Common myeloid progenitor, CD34-positive (primary cell): ENCODE data around the gene UBE4A.

Source experiments
- CTCF ChIA-PET: fragments of 350-600 bp; sonication (Branson Sonifier 250); formaldehyde crosslinking; loops from one replicate; lab custom pipeline; 2021; ENCODE audit warnings: antibody characterized with exemption; lab: Charles Lee
- POLR2A ChIA-PET: fragments of 350-600 bp; sonication (Branson Sonifier 250); formaldehyde crosslinking; loops from one replicate; lab custom pipeline; 2021; ENCODE audit warnings: antibody characterized with exemption; lab: Charles Lee
- DNase-seq, 3 donors: peaks; one replicate each; pipeline versions ENCODE4 v3.0.0 to v3.0.0-alpha.2; 2013
- H3K27ac ChIP-seq, 2 experiments: 1 replicate in 1 of 2; 2 replicates in 1 of 2; pipeline ENCODE4 v1.7.0; 2013; ENCODE audit warnings: inconsistent platforms in 2 of 2, low read length in 2 of 2, mild to moderate bottlenecking in 2 of 2, low read depth in 1 of 2, moderate library complexity in 1 of 2; ENCODE audit not compliant: severe bottlenecking in 2 of 2, insufficient read depth in 1 of 2, poor library complexity in 1 of 2
- H3K27me3 ChIP-seq, 5 experiments: replicated peaks in 2 of 5; 1 replicate in 3 of 5; 2 replicates in 2 of 5; pipeline versions ENCODE4 v1.6.1 to v1.7.0; 2013; ENCODE audit warnings: low read length in 4 of 5, mild to moderate bottlenecking in 2 of 5, moderate library complexity in 2 of 5, inconsistent platforms in 1 of 5; ENCODE audit not compliant: insufficient read depth in 5 of 5, control insufficient read depth in 4 of 5
- H3K36me3 ChIP-seq, 4 experiments: 1 replicate in 2 of 4; 2 replicates in 2 of 4; pipeline versions ENCODE4 v1.6.1 to v1.7.0; 2013; ENCODE audit warnings: low read length in 3 of 4, control low read depth in 1 of 4, mild to moderate bottlenecking in 1 of 4; ENCODE audit not compliant: control insufficient read depth in 4 of 4, insufficient read depth in 4 of 4
- H3K4me1 ChIP-seq, 4 experiments: 1 replicate in 3 of 4; 2 replicates in 1 of 4; pipeline versions ENCODE4 v1.6.1 to v1.7.1; 2013; ENCODE audit warnings: low read length in 3 of 4, mild to moderate bottlenecking in 3 of 4, control low read depth in 1 of 4, inconsistent platforms in 1 of 4, moderate library complexity in 1 of 4; ENCODE audit not compliant: control insufficient read depth in 4 of 4, insufficient read depth in 4 of 4; ENCODE audit errors: control extremely low read depth in 1 of 4
- H3K4me3 ChIP-seq, 7 experiments: 1 replicate in 4 of 7; 2 replicates in 3 of 7; pipeline versions ENCODE4 v1.5.1 to v1.7.0; 2013; ENCODE audit warnings: mild to moderate bottlenecking in 7 of 7, low read length in 6 of 7, moderate library complexity in 6 of 7, inconsistent platforms in 2 of 7, low read depth in 2 of 7, control low read depth in 1 of 7; ENCODE audit not compliant: insufficient read depth in 4 of 7, control insufficient read depth in 1 of 7; ENCODE audit errors: extremely low read depth in 1 of 7
- H3K9me3 ChIP-seq, 5 experiments: 1 replicate in 4 of 5; 2 replicates in 1 of 5; pipeline versions ENCODE4 v1.6.1 to v1.7.1; 2013; ENCODE audit warnings: low read length in 4 of 5, mild to moderate bottlenecking in 2 of 5, inconsistent platforms in 1 of 5, low read depth in 1 of 5, moderate library complexity in 1 of 5; ENCODE audit not compliant: control insufficient read depth in 4 of 5, insufficient read depth in 2 of 5; ENCODE audit errors: control extremely low read depth in 1 of 5
- WGBS: methylation state at CpG from one replicate; pipeline ENCODE4 v1.1.5; 2013; ENCODE audit not compliant: insufficient coverage; 5-methylcytosine and 5-hydroxymethylcytosine counted together

UBE4A gene

GRCh38 chr11:118314988-118315411 is 44.4 kb upstream of the UBE4A start:
- peaks cover 8 to 84% (median 40%) of the 10 kb centered on the region in 4 experiments for H3K4me1 ChIP-seq
- 100% methylated on average over 5 of the region's 7 CpGs for WGBS
- no peak overlapping the region for H3K4me3 ChIP-seq
- DNase-seq, result no peak
- H3K36me3 ChIP-seq, result no peaks in the 10 kb centered on the region
- H3K27ac ChIP-seq, result no peak overlapping the region
- no peaks in the 10 kb centered on the region for H3K27me3 ChIP-seq
- ChIA-PET POLR2A (interaction anchor here (0.6 kb wide), 1 partner anchor 787 kb away, joined by 3 read pairs; no protein-coding TSS in a partner anchor), CTCF (no interaction called here)
- H3K9me3 ChIP-seq, result no peaks in the 10 kb centered on the region

DNA sequence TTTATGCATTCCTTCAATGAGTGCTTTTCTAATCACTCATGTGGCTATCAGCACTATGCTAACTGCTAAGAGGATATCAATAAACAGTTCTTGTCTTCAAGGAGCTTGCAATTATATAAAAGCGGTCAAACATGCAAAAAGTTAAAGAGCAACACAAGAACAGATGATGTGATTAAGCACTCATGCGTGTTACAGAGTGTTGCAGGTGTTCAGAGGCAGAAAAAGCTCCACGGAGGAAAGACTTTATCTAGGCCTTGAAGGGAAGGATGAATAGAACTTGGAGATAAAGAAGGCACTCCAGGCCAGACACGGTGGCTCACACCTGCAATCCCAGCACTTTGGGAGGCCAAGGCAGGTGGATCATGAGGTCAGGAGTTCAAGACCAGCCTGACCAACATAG is 41.3 kb upstream of the UBE4A start:
- Histone ChIP-seq H3K27ac (no peak overlapping the region), H3K9me3 (no peaks in the 10 kb centered on the region), H3K36me3 (no peaks in the 10 kb centered on the region), H3K4me3 (no peak overlapping the region), H3K27me3 (no peaks in the 10 kb centered on the region), H3K4me1 (peaks cover 8 to 81% (median 37%) of the 10 kb centered on the region in 4 experiments)
- CTCF ChIA-PET, result interaction anchor here (0.7 to 1.4 kb wide), 3 partner anchors 9 to 30 kb away, joined by 4 to 7 read pairs (median 5); no protein-coding TSS in a partner anchor
- WGBS, result 98% methylated on average over 4 of the region's 4 CpGs
- no peak for DNase-seq
- POLR2A ChIA-PET, result no interaction called here

DNA sequence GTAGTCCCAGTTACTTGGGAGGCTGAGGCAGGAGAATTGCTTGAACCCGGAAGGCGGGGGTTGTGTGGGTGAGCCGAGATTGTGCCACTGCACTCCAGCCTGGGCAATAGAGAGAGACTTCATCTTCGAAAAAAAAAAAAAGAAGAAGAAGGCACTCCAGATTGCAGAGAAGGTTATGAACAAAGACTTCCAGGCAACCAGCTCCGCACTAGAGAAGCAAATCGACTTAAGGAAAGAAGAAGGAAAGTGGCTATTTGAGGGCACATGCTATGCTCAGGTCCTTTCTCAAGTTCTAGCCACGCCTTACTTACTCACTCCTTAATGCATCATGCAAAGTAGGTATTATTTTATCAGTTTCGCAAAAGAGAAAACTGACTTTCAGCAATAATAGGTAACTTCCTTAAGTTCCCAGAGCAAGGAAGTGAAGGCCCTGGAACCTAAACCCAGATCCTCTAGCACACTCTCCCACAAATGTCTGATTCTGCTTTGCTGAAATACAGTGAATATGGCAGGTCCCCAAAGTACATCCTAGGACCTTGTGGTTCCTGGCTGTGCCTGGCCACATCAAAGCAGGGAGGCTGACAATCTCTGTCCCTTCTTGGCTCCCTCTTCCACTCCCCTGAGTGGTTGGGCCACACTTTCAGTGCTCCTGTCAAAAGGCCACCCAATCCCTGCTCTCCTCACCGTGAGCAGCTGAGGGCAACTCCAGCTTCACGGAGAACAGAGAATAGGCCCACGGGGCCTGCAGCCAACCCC is 40.6 kb upstream of the UBE4A start:
- POLR2A ChIA-PET, result interaction anchor here (0.6 kb wide), 1 partner anchor 28 kb away, joined by 4 read pairs; no protein-coding TSS in a partner anchor
- Histone ChIP-seq H3K27ac (no peak overlapping the region), H3K4me1 (peaks cover 8 to 77% (median 37%) of the 10 kb centered on the region in 4 experiments), H3K36me3 (no peaks in the 10 kb centered on the region), H3K4me3 (peak overlapping the region in 1 of 7 experiments; percentile 9), H3K27me3 (no peaks in the 10 kb centered on the region), H3K9me3 (no peaks in the 10 kb centered on the region)
- 82% methylated on average over 10 of the region's 11 CpGs for WGBS
- no peak for DNase-seq
- CTCF ChIA-PET, result interaction anchor here (0.6 to 1.4 kb wide), 3 partner anchors 10 to 45 kb away, joined by 3 to 7 read pairs (median 4); no protein-coding TSS in a partner anchor

- H3K27me3 ChIP-seq, result no peaks in the 10 kb centered on the region
- H3K4me1 ChIP-seq, result peaks cover 8 to 74% (median 37%) of the 10 kb centered on the region in 4 experiments
- H3K27ac ChIP-seq, result no peak overlapping the region
- H3K9me3 ChIP-seq, result no peaks in the 10 kb centered on the region
- POLR2A ChIA-PET, result interaction anchor here (0.6 kb wide), 1 partner anchor 27 kb away, joined by 4 read pairs; no protein-coding TSS in a partner anchor
- peak; percentile 35 to 66 (median 57) for DNase-seq
- peak overlapping the region in 1 of 7 experiments; percentile 9 for H3K4me3 ChIP-seq
- CTCF ChIA-PET, result no interaction called here
- H3K36me3 ChIP-seq, result no peaks in the 10 kb centered on the region
- WGBS, result 0% methylated on average over 1 of the region's 1 CpG
Observed at GRCh38 chr11:118319337-118319707, 40.1 kb upstream of the UBE4A start.

DNA sequence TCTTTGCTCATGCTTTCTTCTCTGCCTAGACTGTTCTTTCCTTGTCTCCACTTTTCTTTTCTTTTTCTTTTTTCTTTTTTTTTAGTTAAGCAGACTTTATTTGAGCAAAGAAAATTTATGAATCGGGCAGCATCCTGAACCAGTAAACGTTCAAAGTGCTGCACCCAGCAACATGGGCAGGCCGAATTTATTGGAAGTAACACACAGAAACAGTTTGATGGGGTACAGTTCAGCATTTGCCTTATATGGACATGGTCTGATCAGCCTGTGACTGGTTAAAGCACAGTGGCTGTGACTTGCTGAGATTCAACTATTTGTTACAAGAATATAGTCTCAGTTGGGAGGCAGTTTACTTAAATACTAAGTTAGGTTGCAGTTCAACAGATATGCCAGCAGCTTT is 38.9 kb upstream of the UBE4A start:
- H3K27ac ChIP-seq, result no peak overlapping the region
- WGBS, result 100% methylated on average over 3 of the region's 3 CpGs
- no peaks in the 10 kb centered on the region for H3K36me3 ChIP-seq
- POLR2A ChIA-PET, result no interaction called here
- H3K4me3 ChIP-seq, result no peak overlapping the region
- no peak for DNase-seq
- H3K4me1 ChIP-seq, result peaks cover 8 to 64% (median 31%) of the 10 kb centered on the region in 4 experiments
- H3K9me3 ChIP-seq, result no peaks in the 10 kb centered on the region
- CTCF ChIA-PET, result interaction anchor here (1.1 kb wide), 1 partner anchor 25 kb away, joined by 6 read pairs; no protein-coding TSS in a partner anchor
- no peaks in the 10 kb centered on the region for H3K27me3 ChIP-seq

- POLR2A ChIA-PET, result no interaction called here
- Histone ChIP-seq H3K27ac (no peak overlapping the region), H3K4me3 (no peak overlapping the region), H3K9me3 (no peaks in the 10 kb centered on the region), H3K4me1 (peaks cover 8 to 54% (median 21%) of the 10 kb centered on the region in 4 experiments), H3K36me3 (no peaks in the 10 kb centered on the region), H3K27me3 (no peaks in the 10 kb centered on the region)
- CTCF ChIA-PET, result interaction anchor here (0.8 to 1.5 kb wide), 2 partner anchors 15 to 32 kb away, joined by 3 read pairs; no protein-coding TSS in a partner anchor
- 57% methylated on average over 1 of the region's 5 CpGs for WGBS
- DNase-seq, result no peak
Observed at GRCh38 chr11:118321386-118322082, 37.9 kb upstream of the UBE4A start.
